T-helper 1 cell (primary cell): ENCODE measurements around the gene BEST1.
A peak's percentile ranks its signal among the peaks of the same experiment; 100 is the strongest.
"Not testable (repeated sequence)": the region's sequence is repeated elsewhere in the genome, so short reads cannot be mapped to it uniquely, and the experiment has no call there.

Experiments
- DNase-seq, 5 donors: peaks; one replicate each; pipeline ENCODE4 v3.0.0-alpha.2; 2012 to 2020

BEST1 gene

DNA sequence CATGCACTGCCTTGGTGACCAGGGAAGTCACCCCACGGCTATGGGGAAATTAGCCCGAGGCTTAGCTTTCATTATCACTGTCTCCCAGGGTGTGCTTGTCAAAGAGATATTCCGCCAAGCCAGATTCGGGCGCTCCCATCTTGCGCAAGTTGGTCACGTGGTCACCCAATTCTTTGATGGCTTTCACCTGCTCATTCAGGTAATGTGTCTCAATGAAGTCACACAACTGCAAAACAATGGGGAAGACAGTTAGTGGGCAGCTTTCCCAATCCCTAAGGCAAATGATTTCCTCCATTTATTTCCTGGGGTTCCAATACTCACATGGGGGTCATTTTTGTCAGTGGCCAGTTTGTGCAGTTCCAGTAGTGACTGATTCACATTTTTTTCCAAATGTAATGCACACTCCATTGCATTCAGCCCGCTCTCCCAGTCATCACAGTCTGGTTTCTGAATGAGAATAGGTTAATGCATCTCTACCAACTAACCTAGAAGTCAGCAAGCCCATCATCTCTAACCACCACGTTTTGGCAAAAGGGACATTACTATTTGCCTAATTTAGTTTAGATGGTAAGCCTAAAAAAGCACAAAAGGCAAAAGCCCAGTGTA, 14.6 kb downstream of the BEST1 start:
- DNase-seq: not testable (repeated sequence)

DNA sequence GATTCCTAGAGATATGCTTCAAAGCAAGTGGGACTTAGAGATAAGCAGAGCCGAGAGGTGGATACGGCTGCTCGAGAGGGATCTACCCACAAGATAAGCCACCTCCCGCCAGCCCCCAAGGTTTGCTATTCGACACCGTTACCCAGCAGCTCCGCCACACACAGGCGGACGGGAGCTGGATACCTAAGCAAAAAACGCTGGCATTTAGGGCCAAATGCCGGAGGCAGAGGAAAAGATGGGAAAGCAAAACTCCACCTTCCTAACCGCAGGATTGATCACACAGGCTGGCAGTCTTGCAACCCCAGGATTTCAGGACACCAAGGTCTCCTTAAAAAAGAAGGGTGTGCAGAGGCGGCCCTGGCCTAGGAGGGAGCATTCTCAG, 16.6 kb downstream of the BEST1 start:
- DNase-seq: peak in 1 of 5 donors; percentile 45

DNA sequence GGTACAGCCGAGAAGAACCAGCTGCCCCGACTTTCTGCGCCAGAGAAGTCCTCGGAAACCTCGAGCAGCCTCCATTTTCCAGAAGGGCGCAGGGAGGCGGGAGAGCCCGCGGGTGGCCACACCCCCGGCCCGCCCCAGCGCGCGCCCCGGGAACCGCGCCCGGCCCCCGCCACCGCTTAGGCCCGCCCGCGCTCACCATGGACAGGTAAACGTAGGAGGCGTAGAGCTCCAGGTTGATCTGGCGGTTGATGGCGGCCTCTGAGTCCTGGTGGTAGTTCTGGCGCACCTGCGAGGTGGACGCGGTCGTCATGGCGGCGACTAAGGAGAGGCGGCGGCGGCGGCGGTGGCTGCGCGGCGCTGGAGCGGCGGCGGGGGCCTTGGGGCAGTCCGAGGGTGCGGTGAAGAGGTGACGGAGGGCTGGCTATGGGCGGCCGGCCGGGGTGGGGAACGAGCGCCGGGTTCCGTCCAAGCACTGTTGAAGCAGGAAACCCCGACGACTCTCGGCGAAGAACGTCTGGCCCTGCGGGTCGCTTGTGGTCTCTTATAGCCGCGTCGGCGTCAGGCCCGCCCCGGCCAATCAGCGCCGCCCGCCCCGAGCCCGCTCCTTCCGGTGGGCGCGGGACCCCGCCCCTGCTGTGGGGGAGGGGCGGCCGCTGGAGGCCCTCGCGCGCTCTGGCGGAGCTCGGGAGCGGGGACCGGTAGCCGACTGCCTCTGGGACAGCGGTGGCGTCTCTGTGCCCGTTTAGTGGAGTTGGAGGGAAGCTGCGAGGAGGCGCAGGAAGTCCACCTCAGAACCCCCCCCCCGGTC, 17.2 kb downstream of the BEST1 start, which contains the start of gene FTH1:
Gene FTH1 (minus strand): TSS at position 519 of the 808 bp plus-strand sequence. CDS start 209 bp downstream, at position 310.
- peak; percentile 80 to 93 (median 86) for DNase-seq

DNA sequence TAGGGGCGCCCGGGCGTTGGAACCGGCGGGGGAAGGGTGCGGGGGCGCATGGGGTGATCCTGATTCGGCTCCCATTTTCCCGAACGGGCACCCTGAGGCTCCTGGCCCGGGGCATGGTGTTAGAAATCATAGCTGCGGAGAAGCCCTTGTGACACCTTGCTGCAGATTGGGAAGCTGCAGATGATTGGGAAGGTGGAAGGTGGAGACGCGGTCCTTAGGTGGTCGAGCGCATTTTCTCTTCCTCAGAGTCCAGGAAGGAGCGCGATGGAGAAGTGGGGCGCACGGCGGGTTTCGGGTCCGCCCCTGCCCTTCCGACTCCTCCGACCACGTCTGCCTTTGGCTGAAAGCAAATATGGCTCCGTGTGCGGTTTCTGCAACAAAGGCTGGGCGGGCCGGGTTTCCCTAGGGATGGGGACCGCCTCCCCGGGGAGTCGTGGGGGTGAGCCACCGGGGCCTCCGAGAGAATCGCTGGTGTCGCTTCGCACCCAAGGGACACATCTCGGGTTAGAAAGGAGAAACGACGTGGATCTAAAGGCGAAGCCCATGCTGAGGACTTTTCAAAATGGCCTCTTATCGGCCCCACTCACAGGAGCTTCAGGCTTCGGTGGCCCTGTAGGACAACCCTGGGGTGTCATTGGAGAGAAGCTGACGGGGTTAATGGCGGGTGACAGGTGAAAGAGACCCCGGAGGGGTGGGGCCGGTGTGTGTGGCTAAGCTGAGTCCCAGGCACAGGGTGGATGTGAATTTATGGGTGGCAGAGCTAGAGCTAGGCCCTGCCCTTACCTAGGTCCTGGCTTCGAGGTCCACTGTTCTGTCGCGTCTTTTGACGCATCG, 18.0 kb downstream of the BEST1 start:
- peak in 2 of 5 donors; percentile 16 to 60 for DNase-seq

DNA sequence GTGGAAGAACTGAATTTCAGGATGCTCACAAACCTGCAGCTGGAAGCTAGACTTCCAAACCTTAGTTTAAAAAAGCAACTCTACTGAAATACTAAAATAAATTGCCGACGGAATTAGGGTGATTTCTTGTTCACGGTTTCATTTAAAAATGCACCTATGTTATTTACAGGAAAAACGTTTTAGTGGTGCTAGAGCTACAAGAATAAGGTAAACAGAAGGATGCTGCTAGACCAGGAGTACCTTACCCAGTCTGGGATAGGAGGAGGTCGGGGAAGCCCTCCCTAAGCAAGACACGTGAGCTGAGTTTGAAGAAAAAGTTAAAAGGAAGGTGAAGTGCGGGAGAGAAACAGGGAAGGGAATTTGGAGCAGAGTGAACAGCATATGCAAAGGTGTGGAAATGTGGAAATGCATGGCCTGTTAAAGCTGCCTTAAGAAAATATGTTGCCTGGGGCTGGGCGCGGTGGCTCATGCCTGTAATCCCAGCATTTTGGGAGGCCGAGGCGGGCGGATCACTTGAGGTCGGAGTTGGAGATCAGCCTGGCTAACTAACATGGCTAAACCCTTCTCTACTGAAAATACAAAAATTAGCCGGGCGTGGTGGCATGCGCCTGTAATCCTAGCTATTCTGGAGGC, 18.7 kb downstream of the BEST1 start:
- DNase-seq: no peak

DNA sequence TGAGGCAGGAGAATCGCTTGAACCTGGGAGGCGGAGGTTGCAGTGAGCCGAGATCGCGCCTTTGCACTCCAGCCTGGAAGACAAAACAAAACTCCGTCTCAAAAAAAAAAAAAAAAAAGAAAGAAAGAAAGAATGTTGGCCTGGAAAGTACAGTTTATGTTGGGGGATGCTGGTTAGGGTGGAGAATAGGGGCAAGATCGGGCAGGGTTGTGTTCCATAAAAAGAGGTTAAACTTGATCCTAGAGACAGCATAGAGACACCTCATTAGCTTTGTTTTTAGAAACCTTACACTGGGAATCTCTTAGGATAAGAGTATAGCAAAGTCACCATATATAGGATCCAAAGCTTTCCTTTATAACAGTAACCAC, 19.2 kb downstream of the BEST1 start:
- DNase-seq: no peak

DNA sequence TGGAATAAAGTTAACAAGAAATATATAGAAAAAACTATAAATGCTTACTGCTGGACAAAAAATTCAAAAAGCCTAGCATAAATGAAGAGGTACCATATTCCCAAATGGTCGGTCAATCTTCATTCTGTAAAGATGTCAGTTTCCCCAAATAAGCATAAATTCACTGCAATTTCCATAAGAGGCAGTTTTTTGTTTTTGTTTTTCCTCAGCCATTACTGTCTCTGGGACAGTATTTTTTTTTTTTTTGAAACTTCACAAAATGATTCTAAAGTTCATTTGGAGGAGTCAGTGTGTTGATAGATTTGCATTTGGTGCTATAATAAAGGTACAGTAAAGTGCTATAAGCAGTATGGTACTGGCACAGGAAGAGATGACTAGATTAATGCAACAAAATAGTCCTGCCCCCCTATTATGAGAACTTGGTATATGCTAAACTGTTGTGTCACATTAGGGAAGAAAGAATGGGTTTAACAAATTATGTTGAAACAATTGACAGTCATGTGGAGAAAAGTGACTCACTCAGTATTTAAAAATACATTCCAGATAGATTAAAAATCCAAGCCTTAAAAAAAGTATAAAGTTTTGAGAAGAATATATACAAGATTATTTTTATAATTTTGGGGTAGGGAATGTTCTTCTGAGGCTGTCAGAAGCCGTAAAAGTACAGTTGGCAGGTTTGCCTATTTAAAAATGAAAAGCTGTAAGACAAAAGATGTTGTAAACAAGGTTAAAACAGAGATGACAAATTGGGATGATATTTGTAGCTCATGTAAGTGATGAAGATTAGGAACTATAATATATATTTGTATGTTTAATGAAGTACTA, 19.9 kb downstream of the BEST1 start:
- peak in 1 of 5 donors; percentile 49 for DNase-seq

DNA sequence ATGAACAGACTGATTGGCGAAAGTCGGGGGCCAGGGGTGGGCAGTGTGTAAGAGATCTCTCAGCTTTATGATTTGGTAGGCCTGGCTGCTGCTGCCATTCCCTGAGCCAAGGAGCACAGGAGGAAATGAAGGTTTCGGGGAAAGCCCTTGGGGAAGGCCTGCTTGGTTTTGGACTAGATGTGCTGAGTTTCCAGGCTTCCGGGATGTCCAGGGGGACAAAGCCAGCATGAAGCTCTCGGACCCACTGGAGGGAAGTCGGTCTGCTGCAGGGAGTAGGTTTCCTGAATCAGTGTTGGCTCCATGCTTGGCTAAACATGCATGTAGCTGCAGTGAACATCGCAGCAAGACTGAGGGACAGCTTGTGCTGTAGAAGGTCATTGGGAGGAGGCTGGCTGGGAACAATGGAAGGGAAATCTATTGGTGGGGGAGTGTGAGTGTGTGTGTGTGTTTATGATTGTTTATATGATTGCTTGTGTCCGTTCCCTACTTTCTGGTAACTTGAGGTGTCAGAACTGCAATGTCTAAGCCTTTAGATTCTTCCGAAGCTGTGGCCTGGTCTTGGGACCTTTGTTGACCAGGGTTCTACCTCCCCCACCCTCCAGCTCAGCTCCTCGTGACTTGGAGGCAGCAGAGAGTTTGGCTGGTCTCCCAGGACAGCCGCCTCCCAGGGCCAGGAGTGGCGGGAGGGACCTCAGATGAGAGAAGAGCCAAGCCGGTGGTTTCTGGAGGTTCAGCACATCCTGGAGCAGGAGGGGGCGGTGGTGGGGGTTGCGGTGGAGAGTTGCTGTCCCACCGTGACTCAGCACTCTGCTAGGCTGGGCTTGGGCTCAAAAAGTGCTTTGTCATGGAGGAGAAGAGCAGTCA, 21.3 kb downstream of the BEST1 start:
- peak in 1 of 5 donors; percentile 91 for DNase-seq

DNA sequence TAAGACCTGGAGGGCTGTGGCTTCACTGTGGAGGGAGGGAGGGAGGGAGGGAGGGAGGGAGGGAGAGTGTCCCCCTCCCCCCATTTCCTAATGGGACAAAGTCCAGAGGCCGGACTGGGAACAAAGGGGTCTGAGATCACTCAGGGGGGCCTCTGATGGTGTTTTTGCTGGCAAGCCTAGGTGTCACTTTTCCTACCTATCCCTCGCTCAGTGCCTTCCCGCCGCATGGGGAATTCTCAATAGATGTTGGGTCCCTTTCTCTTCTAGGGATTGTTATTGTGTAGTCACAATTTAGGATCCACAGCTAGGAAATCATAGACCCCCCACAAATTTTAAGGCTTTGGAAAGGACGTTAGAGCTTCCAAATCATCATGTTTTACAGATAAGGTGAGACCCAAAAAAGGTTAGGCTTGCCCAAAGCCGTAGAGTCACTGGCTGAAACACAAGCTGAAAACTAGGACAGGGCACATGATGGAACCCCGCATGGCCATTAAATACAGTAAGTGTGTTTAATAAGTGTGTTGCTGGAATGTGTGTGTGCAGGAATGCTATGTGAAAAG, 22.0 kb downstream of the BEST1 start:
- no peak for DNase-seq

DNA sequence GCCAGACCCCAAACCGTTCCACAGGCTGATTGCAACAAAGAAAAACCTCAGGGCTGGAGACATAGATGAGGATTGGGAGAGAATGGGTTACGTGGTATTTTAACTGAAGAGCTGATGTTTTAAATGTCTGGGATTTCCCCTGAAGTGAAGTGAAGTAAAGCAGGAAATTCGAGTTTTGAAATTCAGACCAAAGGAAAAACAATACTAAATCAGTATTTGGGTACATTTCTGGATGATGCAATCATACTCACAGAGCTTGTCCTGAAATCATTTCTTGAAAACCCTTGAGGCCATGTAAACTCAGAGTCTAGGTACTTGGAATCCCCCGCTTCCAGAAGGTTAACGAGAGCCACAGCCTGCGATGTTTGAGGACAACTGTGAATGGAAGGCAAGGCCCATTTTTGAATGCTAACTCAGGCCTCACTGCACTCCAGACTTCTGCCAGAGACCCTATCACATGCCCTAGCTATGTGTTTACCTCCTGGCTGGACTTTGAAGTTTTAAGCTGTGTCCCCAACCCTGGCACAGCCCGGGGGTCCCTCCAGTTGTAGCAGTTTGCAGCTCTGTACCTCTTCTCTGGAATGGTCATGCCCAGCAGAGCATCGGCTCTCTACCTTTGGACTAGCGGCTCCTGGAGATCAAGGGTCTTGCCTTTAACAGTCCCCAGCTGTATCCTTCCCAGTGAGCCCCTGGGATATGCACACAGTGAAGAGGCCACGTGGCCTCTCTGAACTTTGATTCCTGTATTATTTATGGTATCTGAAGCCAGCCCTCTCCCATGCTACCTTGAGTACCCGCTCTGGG, 22.7 kb downstream of the BEST1 start:
- DNase-seq: peak in 1 of 5 donors; percentile 69

DNA sequence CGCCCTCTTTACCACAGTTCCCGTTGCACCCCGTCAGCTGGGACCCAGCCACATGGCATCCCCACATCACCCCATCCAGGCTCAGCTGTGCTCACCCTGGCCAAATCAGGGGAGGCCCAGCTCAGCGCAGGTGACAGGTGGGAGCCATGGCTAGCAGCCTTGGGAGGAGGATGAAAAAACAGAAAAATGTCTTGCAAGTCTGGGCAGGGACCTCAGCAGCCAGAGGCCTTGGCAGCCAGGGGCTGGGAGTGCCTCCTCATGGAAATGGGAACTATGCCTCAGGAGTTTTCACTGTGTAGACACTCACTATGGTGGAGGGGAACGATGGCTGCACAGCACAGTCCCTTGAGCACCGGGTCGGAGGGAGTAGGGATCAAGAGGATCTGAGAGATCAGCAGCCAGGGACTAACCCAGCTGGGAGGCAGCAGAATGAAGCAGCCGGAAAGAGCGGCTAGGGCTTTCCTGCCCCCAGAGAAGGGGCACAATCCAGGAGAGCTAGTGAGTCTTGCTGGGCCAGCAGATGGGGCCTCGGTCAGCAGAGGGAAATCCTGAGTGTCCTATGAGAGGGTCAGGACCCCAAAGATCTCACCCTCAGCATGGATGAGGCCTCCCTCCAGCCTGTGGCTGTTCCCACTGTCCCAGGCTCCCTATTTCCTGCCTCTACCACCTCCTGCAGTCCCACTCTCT, 23.5 kb downstream of the BEST1 start:
- DNase-seq: no peak

DNA sequence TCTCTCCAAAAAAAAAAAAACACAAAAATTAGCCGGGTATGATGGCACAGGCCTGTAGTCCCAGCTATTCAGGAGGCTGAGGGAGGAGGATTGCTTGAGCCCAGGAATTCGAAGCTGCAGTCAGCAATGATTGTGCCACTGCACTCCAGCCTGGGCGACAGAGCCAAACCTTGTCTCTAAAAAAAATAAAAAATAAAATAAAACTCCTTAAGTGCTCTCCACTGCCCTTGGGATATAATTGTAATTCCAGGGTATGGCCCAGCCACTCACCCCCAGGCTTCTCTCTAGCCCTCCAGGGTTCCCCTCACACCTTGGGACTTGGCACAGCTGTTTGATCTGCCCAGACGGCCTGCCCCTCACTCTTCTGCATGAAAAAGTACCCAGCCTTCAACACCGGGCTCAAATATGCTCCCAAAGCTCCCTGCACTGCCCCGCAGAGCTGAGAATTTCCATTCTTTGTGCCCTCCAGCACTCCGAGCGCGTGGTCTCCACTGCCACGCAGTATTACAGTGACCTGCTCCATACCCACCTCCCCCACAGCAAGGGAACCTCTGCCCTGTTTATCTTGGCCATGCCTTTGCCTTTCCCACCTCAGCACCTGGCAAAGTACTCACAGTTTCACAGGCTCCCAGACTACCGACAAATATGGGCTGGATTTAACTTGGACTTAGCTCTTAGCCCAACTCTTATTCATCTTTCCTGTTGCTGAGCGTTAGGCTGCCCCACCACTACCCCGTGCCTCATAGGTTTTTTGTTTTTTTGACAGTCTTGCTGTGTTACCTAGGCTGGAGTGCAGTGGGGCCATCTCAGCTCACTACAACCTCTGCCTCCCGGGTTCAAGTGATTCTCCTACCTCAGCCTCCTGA, 24.8 kb downstream of the BEST1 start:
- no peak for DNase-seq

DNA sequence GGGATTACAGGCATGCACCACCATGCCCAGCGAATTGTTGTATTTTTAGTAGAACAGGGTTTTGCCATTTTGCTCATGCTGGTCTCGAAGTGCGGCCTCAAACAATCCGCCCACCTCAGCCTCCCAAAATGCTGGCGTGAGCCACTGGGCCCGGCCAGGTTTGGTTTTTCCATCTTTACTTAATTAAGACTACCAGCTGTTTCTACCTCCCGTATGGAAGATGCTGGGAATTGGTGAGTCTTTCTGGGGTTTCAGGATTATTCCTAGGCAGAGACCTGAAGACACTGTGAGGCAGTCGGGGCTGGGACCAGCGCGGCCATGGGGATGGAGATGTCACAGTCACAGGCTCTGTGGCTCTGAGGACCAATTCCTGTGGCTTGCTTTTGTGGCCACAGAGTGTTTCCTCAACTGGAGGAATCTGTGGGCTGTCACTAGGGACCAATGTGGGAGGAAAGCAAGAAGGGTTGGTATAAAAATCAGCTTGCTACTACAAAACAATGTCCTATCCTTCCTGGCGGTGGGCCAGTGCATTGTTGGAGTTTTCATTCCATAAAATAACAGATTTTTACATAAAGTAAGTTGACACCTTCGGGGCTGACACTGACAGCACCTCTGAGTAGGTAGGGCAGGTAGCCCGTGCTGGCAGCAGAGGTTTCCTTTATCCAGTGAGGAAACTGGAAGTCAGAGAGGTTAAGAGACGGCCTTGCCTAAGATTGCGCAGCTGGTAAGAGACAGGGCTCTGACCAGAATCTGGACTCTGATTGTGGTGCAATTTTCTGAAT, 25.7 kb downstream of the BEST1 start:
- no peak for DNase-seq

DNA sequence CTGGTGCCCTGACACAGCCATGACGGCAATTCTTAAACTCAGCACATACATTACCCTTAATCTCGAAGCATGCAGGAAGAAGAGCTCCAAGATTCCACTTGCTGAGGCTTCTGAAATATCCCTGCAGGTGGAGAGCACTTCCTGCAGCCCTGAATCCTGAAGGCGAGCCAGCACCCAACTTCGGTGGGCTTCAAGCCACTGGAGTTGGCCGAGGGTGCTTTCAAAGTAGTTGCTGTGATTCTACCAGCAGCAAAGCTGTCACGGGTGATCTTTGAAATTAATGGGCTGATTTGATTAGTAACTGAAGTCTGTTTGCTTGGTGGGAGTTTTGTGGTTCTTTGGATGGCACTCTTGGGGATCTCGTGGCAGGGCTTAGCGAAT, 26.3 kb downstream of the BEST1 start:
- DNase-seq: no peak

DNA sequence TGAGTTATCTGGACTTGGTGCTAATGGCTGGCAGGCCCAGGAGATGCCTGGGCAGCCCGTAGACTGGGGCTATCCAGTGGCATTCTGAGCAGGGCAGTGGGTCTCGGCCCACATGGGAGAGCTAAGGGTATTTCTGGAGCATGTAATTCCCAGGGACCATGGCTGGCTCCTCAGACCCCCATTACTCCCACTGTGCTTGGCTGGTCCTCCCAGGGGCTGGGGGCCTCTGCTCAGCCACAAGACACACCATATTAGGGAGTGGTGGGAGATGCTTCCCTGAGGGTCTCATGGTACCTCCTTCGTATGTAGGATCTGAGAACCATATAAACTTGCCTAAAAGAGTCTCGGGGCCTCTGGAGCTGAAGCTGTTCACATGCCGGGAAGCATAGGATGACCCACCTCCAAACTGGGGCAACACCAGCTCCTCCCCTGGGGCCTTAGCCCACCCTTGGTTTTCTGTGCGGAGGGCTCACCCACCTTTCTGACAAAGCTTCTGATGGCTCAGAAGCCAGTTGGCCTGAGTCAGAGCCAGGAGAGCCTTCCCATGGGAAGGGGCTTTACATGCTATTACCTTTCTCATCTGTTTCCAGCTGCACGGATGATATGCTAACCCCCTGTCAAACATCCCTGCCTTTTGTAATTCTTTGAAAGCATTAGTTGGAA, 26.8 kb downstream of the BEST1 start:
- no peak for DNase-seq
